ENCODE data around the gene FTH1. TPM values are rescaled to one million over a fixed set of nuclear protein-coding genes. Genes with fewer than 3 reads are reported as not detected.
"Not testable (repeated sequence)": the region's sequence is repeated elsewhere in the genome, so short reads cannot be mapped to it uniquely, and the experiment has no call there.

Gene FTH1
- total RNA-seq, 2 experiments from 2014 or later = 1,302 to 1,352 TPM

GRCh38 chr11:61967924-61968757 is 707 bp upstream of the FTH1 start:
- peak overlapping the region; percentile 93 for H3K27ac Mint-ChIP-seq
- H3K27me3 Mint-ChIP-seq (ENCODE audit: low read depth) = no peaks in the 10 kb centered on the region
- intact Hi-C loops (cut with micrococcal nuclease) = loop anchor here (2.0 to 5.0 kb wide), 3 partner anchors 137 to 589 kb away; partner anchors contain the start of genes FEN1 and TMEM258
- peak overlapping the region; percentile 93 for H3K4me3 Mint-ChIP-seq
- DNase-seq = peak; percentile 47
- H3K36me3 Mint-ChIP-seq (ENCODE audit: low read depth) = peaks cover 44% of the 10 kb centered on the region
- H3K9me3 Mint-ChIP-seq = no peaks in the 10 kb centered on the region
- H3K4me1 Mint-ChIP-seq (ENCODE audit: low read depth) = peaks cover 72% of the 10 kb centered on the region
- CTCF ChIA-PET = interaction anchor here (0.8 to 2.1 kb wide), 8 partner anchors 21 to 140 kb away, joined by 3 to 15 read pairs (median 4); no protein-coding TSS in a partner anchor

GRCh38 chr11:61966734-61967115 is 709 bp downstream of the FTH1 start:
- Mint-ChIP-seq H3K4me3 (peak overlapping the region; percentile 93), H3K27ac (peak overlapping the region; percentile 86), H3K4me1 (ENCODE audit: low read depth) (peaks cover 61% of the 10 kb centered on the region), H3K36me3 (ENCODE audit: low read depth) (peaks cover 48% of the 10 kb centered on the region), H3K9me3 (no peaks in the 10 kb centered on the region), H3K27me3 (ENCODE audit: low read depth) (no peaks in the 10 kb centered on the region)
- peak; percentile 35 for DNase-seq
- intact Hi-C loops (cut with micrococcal nuclease) = loop anchor here (2.0 to 5.0 kb wide), 3 partner anchors 138 to 591 kb away; partner anchors contain the start of genes FEN1 and TMEM258
- CTCF ChIA-PET = interaction anchor here (1.3 to 2.1 kb wide), 2 partner anchors 19 to 115 kb away, joined by 4 to 11 read pairs; no protein-coding TSS in a partner anchor

GRCh38 chr11:61964666-61965271 is 2.7 kb downstream of the FTH1 start:
- H3K9me3 Mint-ChIP-seq; H3K27me3 Mint-ChIP-seq (ENCODE audit: low read depth); DNase-seq: not testable (repeated sequence)
- CTCF ChIA-PET = interaction anchor here (3.6 kb wide), 1 partner anchor 117 kb away, joined by 14 read pairs; no protein-coding TSS in a partner anchor
- peaks cover 48% of the 10 kb centered on the region for H3K36me3 Mint-ChIP-seq (ENCODE audit: low read depth)
- H3K27ac Mint-ChIP-seq = peak overlapping the region; percentile 41
- peak overlapping the region; percentile 93 for H3K4me3 Mint-ChIP-seq
- intact Hi-C loops (cut with micrococcal nuclease) = loop anchor here (5.0 kb wide), 1 partner anchor 593 kb away; no protein-coding TSS in a partner anchor
- H3K4me1 Mint-ChIP-seq (ENCODE audit: low read depth) = peaks cover 41% of the 10 kb centered on the region

GRCh38 chr11:61964058-61964665 is 3.3 kb downstream of the FTH1 start:
- Mint-ChIP-seq H3K36me3 (ENCODE audit: low read depth) (peaks cover 47% of the 10 kb centered on the region), H3K27me3 (ENCODE audit: low read depth) (no peaks in the 10 kb centered on the region), H3K9me3 (no peaks in the 10 kb centered on the region), H3K27ac (peak overlapping the region; percentile 65), H3K4me3 (peak overlapping the region; percentile 93), H3K4me1 (ENCODE audit: low read depth) (peaks cover 36% of the 10 kb centered on the region)
- DNase-seq = no peak
- intact Hi-C loops (cut with micrococcal nuclease) = no loop called here
- CTCF ChIA-PET = interaction anchor here (3.6 kb wide), 1 partner anchor 118 kb away, joined by 14 read pairs; no protein-coding TSS in a partner anchor

- no peaks in the 10 kb centered on the region for H3K9me3 Mint-ChIP-seq
Measured at GRCh38 chr11:61963282-61964057, 4.0 kb downstream of the FTH1 start.

GRCh38 chr11:61963016-61963281 is 4.5 kb downstream of the FTH1 start:
- Mint-ChIP-seq H3K36me3 (ENCODE audit: low read depth) (peaks cover 44% of the 10 kb centered on the region), H3K27me3 (ENCODE audit: low read depth) (no peaks in the 10 kb centered on the region), H3K4me1 (ENCODE audit: low read depth) (peaks cover 27% of the 10 kb centered on the region), H3K4me3 (no peak overlapping the region), H3K9me3 (no peaks in the 10 kb centered on the region), H3K27ac (peak overlapping the region; percentile 82)
- no peak for DNase-seq
- intact Hi-C loops (cut with micrococcal nuclease) = no loop called here
- CTCF ChIA-PET = interaction anchor here (3.6 kb wide), 1 partner anchor 119 kb away, joined by 14 read pairs; no protein-coding TSS in a partner anchor

More at GRCh38 chr11:61963282-61964057, 4.0 kb downstream of the FTH1 start:
- Mint-ChIP-seq H3K36me3 (ENCODE audit: low read depth) (peaks cover 47% of the 10 kb centered on the region), H3K27me3 (ENCODE audit: low read depth) (no peaks in the 10 kb centered on the region), H3K4me1 (ENCODE audit: low read depth) (peaks cover 29% of the 10 kb centered on the region), H3K27ac (peak overlapping the region; percentile 82), H3K4me3 (no peak overlapping the region)
- no peak for DNase-seq
- intact Hi-C loops (cut with micrococcal nuclease) = no loop called here
- CTCF ChIA-PET = interaction anchor here (3.6 kb wide), 1 partner anchor 118 kb away, joined by 14 read pairs; no protein-coding TSS in a partner anchor

- DNase-seq = no peak
- H3K36me3 Mint-ChIP-seq (ENCODE audit: low read depth) = peaks cover 43% of the 10 kb centered on the region
- H3K27ac Mint-ChIP-seq = no peak overlapping the region
- H3K27me3 Mint-ChIP-seq (ENCODE audit: low read depth) = no peaks in the 10 kb centered on the region
- no peak overlapping the region for H3K4me3 Mint-ChIP-seq
- H3K4me1 Mint-ChIP-seq (ENCODE audit: low read depth) = peaks cover 27% of the 10 kb centered on the region
- intact Hi-C loops (cut with micrococcal nuclease) = no loop called here
- H3K9me3 Mint-ChIP-seq = no peaks in the 10 kb centered on the region
- CTCF ChIA-PET = interaction anchor here (0.5 to 3.6 kb wide), 4 partner anchors 13 to 119 kb away, joined by 3 to 14 read pairs (median 4); no protein-coding TSS in a partner anchor
Measured at GRCh38 chr11:61962213-61963015, 5.0 kb downstream of the FTH1 start.

GRCh38 chr11:61961570-61962212 is 5.7 kb downstream of the FTH1 start:
- Mint-ChIP-seq H3K36me3 (ENCODE audit: low read depth) (peaks cover 39% of the 10 kb centered on the region), H3K27me3 (ENCODE audit: low read depth) (no peaks in the 10 kb centered on the region), H3K9me3 (no peaks in the 10 kb centered on the region), H3K4me3 (no peak overlapping the region), H3K4me1 (ENCODE audit: low read depth) (peaks cover 27% of the 10 kb centered on the region), H3K27ac (no peak overlapping the region)
- intact Hi-C loops (cut with micrococcal nuclease) = no loop called here
- CTCF ChIA-PET = interaction anchor here (0.5 to 3.6 kb wide), 6 partner anchors 9 to 120 kb away, joined by 3 to 14 read pairs (median 4); no protein-coding TSS in a partner anchor
- no peak for DNase-seq

GRCh38 chr11:61960532-61960931 is 6.9 kb downstream of the FTH1 start:
- no peak overlapping the region for H3K27ac Mint-ChIP-seq
- no peaks in the 10 kb centered on the region for H3K9me3 Mint-ChIP-seq
- peaks cover 6% of the 10 kb centered on the region for H3K27me3 Mint-ChIP-seq (ENCODE audit: low read depth)
- CTCF ChIA-PET = interaction anchor here (0.6 to 1.3 kb wide), 5 partner anchors 10 to 131 kb away, joined by 3 to 5 read pairs (median 3); no protein-coding TSS in a partner anchor
- no peak for DNase-seq
- peaks cover 28% of the 10 kb centered on the region for H3K36me3 Mint-ChIP-seq (ENCODE audit: low read depth)
- peaks cover 31% of the 10 kb centered on the region for H3K4me1 Mint-ChIP-seq (ENCODE audit: low read depth)
- no peak overlapping the region for H3K4me3 Mint-ChIP-seq
- intact Hi-C loops (cut with micrococcal nuclease) = no loop called here

GRCh38 chr11:61959678-61960077 is 7.8 kb downstream of the FTH1 start:
- no peaks in the 10 kb centered on the region for H3K9me3 Mint-ChIP-seq
- CTCF ChIA-PET = interaction anchor here (0.6 to 1.1 kb wide), 2 partner anchors 12 to 113 kb away, joined by 3 to 4 read pairs; no protein-coding TSS in a partner anchor
- peaks cover 20% of the 10 kb centered on the region for H3K36me3 Mint-ChIP-seq (ENCODE audit: low read depth)
- intact Hi-C loops (cut with micrococcal nuclease) = no loop called here
- H3K4me1 Mint-ChIP-seq (ENCODE audit: low read depth) = peaks cover 27% of the 10 kb centered on the region
- H3K27me3 Mint-ChIP-seq (ENCODE audit: low read depth) = peaks cover 8% of the 10 kb centered on the region
- H3K4me3 Mint-ChIP-seq = no peak overlapping the region
- no peak overlapping the region for H3K27ac Mint-ChIP-seq
- DNase-seq = no peak

All from activated naive CD4-positive, alpha-beta T cell treated with anti-CD3 and anti-CD28 coated beads for 36 hours (primary cell).